Measurements from ENCODE around the gene RNF151.

GRCh38 chr16:2009164-2009711, 42.6 kb downstream of the RNF151 start:
- TF ChIP-seq CTCF (conservative IDR thresholded peaks at IDR 0.05; ENCODE audit: low read length) (no peak), EZH2phosphoT487 (IDR thresholded peaks at IDR 0.05; ENCODE audit: borderline replicate concordance) (no peak)
